Activated CD4-positive, alpha-beta memory T cell treated with anti-CD3 and anti-CD28 coated beads for 36 hours (primary cell): Measurements from ENCODE around the gene PLCB1. TPM values are rescaled to one million over a fixed set of nuclear protein-coding genes. Genes with fewer than 3 reads are reported as not detected.

ENCODE experiments used
- CTCF ChIA-PET: fragments of 350-600 bp; sonication (Branson Sonifier 250); formaldehyde crosslinking; loops from one replicate; lab custom pipeline; 2021; ENCODE audit warnings: antibody characterized with exemption, inconsistent platforms; lab: Charles Lee
- POLR2A ChIA-PET: fragments of 350-600 bp; sonication (Branson Sonifier 250); formaldehyde crosslinking; loops from one replicate; lab custom pipeline; 2021; ENCODE audit warnings: antibody characterized with exemption; lab: Charles Lee
- DNase-seq: peaks from one replicate; pipeline ENCODE4 v3.0.0-alpha.2; 2020
- H3K27ac Mint-ChIP-seq: one replicate; pipeline ENCODE4 v1.8.0; 2021; ENCODE audit warnings: mixed read lengths
- H3K27me3 Mint-ChIP-seq: one replicate; pipeline ENCODE4 v1.8.0; 2021; ENCODE audit warnings: mixed read lengths
- H3K36me3 Mint-ChIP-seq: one replicate; pipeline ENCODE4 v1.8.0; 2021; ENCODE audit warnings: mixed read lengths
- H3K4me1 Mint-ChIP-seq: one replicate; pipeline ENCODE4 v1.8.0; 2021; ENCODE audit warnings: low read depth, mixed read lengths
- H3K4me3 Mint-ChIP-seq: one replicate; pipeline ENCODE4 v1.8.0; 2021; ENCODE audit warnings: mild to moderate bottlenecking, mixed read lengths
- H3K9me3 Mint-ChIP-seq: one replicate; pipeline ENCODE4 v1.8.0; 2021; ENCODE audit warnings: mixed read lengths
- intact Hi-C: fragments of 100-400 bp; cut with micrococcal nuclease; formaldehyde crosslinking; loops from one replicate; pipeline ENCODE4 v1.15.1; 2023
- total RNA-seq, 2 experiments: library from RNA; stranded (reverse); gene quantifications; one replicate each; pipeline ENCODE4 v1.2.3, GENCODE V29; 2021

Gene PLCB1
- total RNA-seq, 2 experiments from 2014 or later = 3.9 to 4.0 TPM

DNA sequence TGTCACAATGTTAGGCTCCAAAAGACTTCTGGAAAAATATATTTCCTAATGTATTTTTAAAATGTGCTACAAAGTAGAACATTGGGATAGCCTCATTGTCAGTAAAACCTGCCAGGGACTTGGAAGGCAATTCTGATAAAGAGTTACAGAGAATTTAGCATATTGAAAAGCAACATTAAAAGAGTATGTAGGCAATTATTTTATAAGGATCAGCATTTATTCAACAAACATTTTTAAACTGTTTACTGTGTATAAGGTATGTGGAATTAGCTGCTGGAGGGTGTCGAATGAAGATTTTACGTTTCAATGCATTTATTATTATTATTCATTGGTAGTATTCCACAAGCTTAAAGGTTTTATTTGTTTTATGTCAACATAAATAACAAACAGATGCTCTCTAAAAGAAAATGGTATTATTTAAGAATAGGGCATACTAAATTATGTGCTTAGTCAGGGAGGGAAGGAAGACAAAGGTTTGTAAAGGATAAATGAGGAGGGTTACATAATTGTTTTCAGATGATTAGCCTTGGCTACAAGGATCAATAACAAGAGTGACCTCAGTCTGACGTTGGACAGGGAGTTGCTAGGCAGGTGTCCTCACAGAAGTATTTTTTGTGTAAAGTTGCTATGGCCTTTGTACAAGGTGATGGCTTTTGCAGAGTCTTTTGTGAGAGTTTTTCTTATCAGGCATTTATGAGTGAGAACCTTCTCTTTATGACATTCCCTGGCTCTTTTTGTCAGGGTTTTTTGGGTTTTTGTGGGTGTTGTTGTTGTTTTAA is 623.5 kb downstream of the PLCB1 start:
- CTCF ChIA-PET = interaction anchor here (0.9 kb wide), 1 partner anchor 637 kb away, joined by 3 read pairs; no protein-coding TSS in a partner anchor
- POLR2A ChIA-PET = no interaction called here
- no peaks in the 10 kb centered on the region for H3K4me1 Mint-ChIP-seq

DNA sequence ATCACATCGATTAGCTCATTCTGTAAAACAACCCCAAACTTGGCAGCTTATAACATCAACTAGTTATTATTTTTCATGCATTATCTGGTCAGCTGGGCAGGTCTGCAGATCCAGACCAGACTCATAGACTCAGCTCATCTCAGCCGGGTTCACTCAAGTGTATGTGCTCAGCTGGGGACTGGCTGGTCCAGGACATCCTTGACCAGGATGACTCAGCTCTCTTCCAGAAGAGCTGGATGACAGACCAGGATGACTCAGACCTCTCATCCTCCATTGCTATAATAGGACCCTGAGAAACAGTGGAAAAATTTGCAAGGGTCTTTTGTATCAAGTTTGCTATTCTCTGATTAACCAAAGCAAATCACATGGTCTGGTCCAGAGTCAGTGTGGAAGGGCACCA is 624.3 kb downstream of the PLCB1 start:
- CTCF ChIA-PET = interaction anchor here (0.9 kb wide), 1 partner anchor 637 kb away, joined by 3 read pairs; no protein-coding TSS in a partner anchor
- Mint-ChIP-seq H3K9me3 (no peaks in the 10 kb centered on the region), H3K4me1 (no peaks in the 10 kb centered on the region), H3K27me3 (no peaks in the 10 kb centered on the region), H3K4me3 (no peak overlapping the region), H3K36me3 (no peaks in the 10 kb centered on the region), H3K27ac (no peak overlapping the region)
- intact Hi-C loops = no loop called here
- DNase-seq = no peak
- POLR2A ChIA-PET = no interaction called here

More for the DNA sequence above, 623.5 kb downstream of the PLCB1 start:
- no peaks in the 10 kb centered on the region for H3K36me3 Mint-ChIP-seq
- no peak overlapping the region for H3K4me3 Mint-ChIP-seq
- intact Hi-C loops = no loop called here
- H3K27me3 Mint-ChIP-seq = no peaks in the 10 kb centered on the region
- no peaks in the 10 kb centered on the region for H3K9me3 Mint-ChIP-seq
- H3K27ac Mint-ChIP-seq = no peak overlapping the region
- DNase-seq = no peak

DNA sequence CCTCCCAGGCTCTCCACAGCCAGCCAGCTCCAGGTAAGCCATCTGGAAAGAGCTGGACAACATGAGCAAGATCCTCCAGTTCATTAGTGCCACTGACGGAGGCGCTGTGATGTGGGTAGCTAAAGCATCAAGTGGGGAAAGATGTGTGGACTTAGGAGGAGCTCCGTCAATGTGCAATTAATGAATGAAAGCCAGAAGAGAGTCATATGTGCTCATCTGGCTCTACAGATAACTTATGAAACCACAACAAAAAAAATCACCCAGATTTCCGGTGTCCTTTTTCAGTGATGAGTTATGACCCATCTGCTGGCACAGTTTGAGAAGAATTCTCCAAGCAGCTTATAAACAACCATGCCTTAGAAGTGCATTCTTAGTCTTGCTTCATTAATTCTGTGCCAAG is 625.1 kb downstream of the PLCB1 start:
- no peak overlapping the region for H3K4me3 Mint-ChIP-seq
- no peak overlapping the region for H3K27ac Mint-ChIP-seq
- no peaks in the 10 kb centered on the region for H3K36me3 Mint-ChIP-seq
- no peaks in the 10 kb centered on the region for H3K27me3 Mint-ChIP-seq
- POLR2A ChIA-PET = interaction anchor here (0.6 kb wide), 1 partner anchor 1978 kb away, joined by 3 read pairs; no protein-coding TSS in a partner anchor
- H3K9me3 Mint-ChIP-seq = no peaks in the 10 kb centered on the region
- no peak for DNase-seq
- CTCF ChIA-PET = interaction anchor here (0.5 kb wide), 1 partner anchor 22 kb away, joined by 3 read pairs; no protein-coding TSS in a partner anchor
- no peaks in the 10 kb centered on the region for H3K4me1 Mint-ChIP-seq
- intact Hi-C loops = no loop called here

DNA sequence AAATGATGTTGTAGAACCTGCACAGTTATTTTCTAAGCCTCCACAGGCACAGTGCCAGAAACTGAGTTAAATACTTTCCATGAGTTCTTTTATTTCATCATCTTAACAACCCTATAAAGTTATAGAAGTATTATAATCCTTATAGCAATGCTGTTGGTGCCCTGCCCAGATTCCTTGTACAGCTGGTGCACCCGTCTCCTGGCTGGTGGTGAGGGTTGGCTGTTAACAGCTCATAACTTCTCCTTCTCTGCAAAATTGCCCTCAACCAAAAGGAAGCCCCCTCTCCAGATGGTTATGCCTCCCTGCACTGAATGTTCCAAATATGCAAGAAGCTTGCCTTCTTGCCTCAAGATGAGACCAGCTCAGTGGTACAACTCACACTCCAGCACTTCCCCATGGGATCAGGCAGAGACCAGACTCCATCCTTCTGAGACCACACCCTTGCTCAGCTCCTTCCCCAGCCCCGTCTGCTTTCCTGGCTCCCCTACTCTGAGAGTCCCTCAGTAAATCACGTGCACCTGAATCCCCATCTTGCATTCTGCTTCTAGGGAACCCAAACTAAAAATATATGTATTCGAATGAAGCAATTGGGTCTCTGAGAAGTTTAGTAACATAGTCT is 632.4 kb downstream of the PLCB1 start:
- ChIA-PET POLR2A (no interaction called here), CTCF (interaction anchor here (0.7 to 1.4 kb wide), 3 partner anchors 10 to 42 kb away, joined by 3 to 4 read pairs (median 4); no protein-coding TSS in a partner anchor)
- Mint-ChIP-seq H3K4me3 (no peak overlapping the region), H3K36me3 (no peaks in the 10 kb centered on the region), H3K9me3 (no peaks in the 10 kb centered on the region), H3K27me3 (no peaks in the 10 kb centered on the region), H3K27ac (no peak overlapping the region), H3K4me1 (no peaks in the 10 kb centered on the region)
- DNase-seq = no peak
- intact Hi-C loops = no loop called here

DNA sequence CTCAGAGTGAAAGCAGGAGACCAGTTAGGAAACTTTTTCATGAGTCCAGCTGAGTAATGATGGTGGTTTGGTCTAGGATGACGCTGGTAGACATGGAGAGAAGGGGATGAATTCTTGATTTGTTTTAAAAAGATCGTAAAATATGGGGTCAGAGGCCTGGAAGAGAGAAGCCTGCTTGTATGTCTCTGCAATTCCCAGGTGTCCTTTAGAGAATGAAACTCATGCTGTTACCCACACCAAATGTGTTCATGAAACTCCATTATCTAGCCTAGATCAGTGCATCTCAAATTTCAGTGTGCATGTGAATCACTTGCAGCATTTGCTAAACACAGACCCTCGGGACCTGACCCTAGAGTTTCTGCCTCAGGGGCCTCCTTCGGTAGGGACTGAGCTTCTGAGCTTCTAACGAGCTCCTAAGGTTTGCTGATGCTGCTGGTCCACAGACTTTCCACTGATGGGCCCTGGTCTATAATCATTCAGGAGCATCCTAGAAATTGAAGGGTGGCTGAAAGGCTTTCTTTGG is 634.9 kb downstream of the PLCB1 start:
- ChIA-PET POLR2A (no interaction called here), CTCF (interaction anchor here (1.1 kb wide), 1 partner anchor 205 kb away, joined by 3 read pairs; no protein-coding TSS in a partner anchor)
- Mint-ChIP-seq H3K27ac (no peak overlapping the region), H3K9me3 (no peaks in the 10 kb centered on the region), H3K4me1 (no peaks in the 10 kb centered on the region), H3K36me3 (no peaks in the 10 kb centered on the region), H3K4me3 (no peak overlapping the region), H3K27me3 (no peaks in the 10 kb centered on the region)
- intact Hi-C loops = no loop called here
- DNase-seq = no peak

DNA sequence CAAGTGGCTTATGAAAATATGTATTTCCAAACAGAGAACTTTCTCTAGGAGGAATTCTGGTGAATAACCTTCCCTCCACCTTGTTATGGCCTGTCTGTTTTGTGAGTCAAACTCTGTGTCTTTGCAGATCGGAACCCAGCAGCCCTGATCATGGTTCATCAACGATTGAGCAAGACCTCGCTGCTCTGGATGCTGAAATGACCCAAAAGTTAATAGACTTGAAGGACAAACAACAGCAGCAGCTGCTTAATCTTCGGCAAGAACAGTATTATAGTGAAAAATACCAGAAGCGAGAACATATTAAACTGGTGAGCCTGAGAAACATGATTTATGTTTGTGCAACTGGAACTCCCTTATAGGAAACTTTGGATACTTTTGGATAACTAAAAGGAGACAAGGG is 642.3 kb downstream of the PLCB1 start:
- H3K27ac Mint-ChIP-seq = no peak overlapping the region
- H3K27me3 Mint-ChIP-seq = no peaks in the 10 kb centered on the region
- no peaks in the 10 kb centered on the region for H3K9me3 Mint-ChIP-seq
- no peak overlapping the region for H3K4me3 Mint-ChIP-seq
- no peak for DNase-seq
- no peaks in the 10 kb centered on the region for H3K36me3 Mint-ChIP-seq
- ChIA-PET POLR2A (no interaction called here), CTCF (interaction anchor here (1.1 kb wide), 1 partner anchor 14 kb away, joined by 3 read pairs; no protein-coding TSS in a partner anchor)
- intact Hi-C loops = no loop called here
- no peaks in the 10 kb centered on the region for H3K4me1 Mint-ChIP-seq

DNA sequence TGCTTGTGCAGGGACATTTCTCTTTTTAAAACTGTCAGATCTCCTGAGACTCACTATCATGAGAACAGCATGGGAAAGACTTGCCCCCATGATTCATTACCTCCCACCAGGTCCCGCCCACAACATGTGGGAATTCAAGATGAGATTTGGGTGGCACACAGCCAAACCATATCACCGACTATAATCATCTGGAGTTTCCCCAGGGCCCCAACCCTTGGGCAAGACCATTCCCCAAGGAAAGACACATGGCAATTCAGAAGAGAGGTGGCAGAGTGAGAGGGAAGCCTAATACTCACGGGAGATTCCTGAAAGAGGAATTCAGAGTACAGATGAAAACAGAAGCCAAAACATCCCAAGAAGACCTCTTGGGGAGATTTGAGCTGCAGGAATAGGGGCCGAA is 645.8 kb downstream of the PLCB1 start:
- Mint-ChIP-seq H3K36me3 (no peaks in the 10 kb centered on the region), H3K9me3 (no peaks in the 10 kb centered on the region), H3K27me3 (no peaks in the 10 kb centered on the region), H3K4me1 (no peaks in the 10 kb centered on the region), H3K27ac (no peak overlapping the region), H3K4me3 (no peak overlapping the region)
- POLR2A ChIA-PET = no interaction called here
- CTCF ChIA-PET = no interaction called here
- DNase-seq = no peak
- intact Hi-C loops = no loop called here

DNA sequence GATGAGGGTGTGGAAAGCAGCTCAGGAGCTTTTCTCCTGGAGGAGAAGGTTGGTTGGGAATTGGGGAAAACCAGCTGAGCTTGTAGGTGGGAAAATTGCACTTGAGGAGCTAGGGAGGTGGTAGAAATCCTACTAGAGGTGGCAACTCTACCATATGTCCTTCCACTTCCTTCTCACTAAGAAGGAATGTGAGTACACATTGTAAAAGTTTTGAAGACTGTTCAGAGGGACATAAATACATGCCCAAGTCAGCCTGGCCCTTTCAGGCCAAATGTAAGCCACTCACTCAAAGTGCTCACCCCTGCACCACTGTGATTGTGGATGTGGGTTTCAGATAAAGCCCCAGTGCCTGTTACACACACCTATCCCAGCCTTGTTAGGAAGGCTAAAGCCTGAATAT is 646.3 kb downstream of the PLCB1 start:
- Mint-ChIP-seq H3K27ac (no peak overlapping the region), H3K27me3 (no peaks in the 10 kb centered on the region), H3K9me3 (no peaks in the 10 kb centered on the region), H3K4me3 (no peak overlapping the region), H3K4me1 (no peaks in the 10 kb centered on the region), H3K36me3 (no peaks in the 10 kb centered on the region)
- no peak for DNase-seq
- intact Hi-C loops = no loop called here
- POLR2A ChIA-PET = no interaction called here
- CTCF ChIA-PET = no interaction called here

DNA sequence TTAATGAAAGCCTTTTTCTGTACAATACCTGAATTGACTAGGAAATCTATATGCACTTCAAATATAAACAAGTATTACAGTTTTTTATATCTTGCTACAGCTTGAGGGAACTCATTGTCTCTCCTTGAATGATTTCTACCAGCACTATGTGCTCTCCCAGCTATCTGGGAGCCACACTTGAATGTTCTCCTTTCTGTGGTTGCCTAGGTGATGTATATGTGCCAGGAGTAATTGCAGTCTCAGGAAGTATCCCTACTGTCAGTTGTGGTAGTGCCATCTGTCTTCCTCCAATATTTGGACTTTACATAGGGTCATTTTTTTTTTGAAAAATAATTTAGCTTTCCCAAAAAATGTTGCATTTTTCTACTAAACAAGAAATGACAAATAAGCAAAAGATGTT is 648.8 kb downstream of the PLCB1 start:
- Mint-ChIP-seq H3K27ac (no peak overlapping the region), H3K27me3 (no peaks in the 10 kb centered on the region), H3K4me1 (no peaks in the 10 kb centered on the region), H3K9me3 (no peaks in the 10 kb centered on the region), H3K4me3 (no peak overlapping the region), H3K36me3 (no peaks in the 10 kb centered on the region)
- no peak for DNase-seq
- intact Hi-C loops = no loop called here
- POLR2A ChIA-PET = no interaction called here
- CTCF ChIA-PET = interaction anchor here (1.4 to 1.6 kb wide), 2 partner anchors 9 to 21 kb away, joined by 4 read pairs; no protein-coding TSS in a partner anchor

DNA sequence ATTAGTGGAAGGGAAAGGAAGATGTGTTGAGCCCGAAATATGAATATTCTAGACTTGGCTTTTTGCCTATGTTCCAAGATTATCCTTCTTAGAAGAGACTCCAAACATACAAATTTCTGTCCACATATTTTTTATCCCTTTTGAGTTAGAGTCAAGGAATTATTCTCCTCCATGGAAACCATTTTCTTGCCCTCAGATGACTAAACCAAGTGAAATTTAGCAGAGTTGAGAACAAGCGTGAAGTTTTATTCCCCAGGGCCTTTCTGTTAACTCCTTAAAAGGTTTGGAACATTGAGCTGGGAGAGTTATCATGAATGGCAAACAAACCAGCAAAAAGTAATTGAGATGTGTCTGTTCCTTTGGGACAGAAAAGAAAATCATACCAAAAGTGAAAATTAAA is 650.7 kb downstream of the PLCB1 start:
- intact Hi-C loops = no loop called here
- CTCF ChIA-PET = no interaction called here
- no peak for DNase-seq
- POLR2A ChIA-PET = no interaction called here
- no peaks in the 10 kb centered on the region for H3K27me3 Mint-ChIP-seq
- no peak overlapping the region for H3K4me3 Mint-ChIP-seq
- no peaks in the 10 kb centered on the region for H3K9me3 Mint-ChIP-seq
- H3K27ac Mint-ChIP-seq = no peak overlapping the region
- no peaks in the 10 kb centered on the region for H3K4me1 Mint-ChIP-seq
- H3K36me3 Mint-ChIP-seq = no peaks in the 10 kb centered on the region

DNA sequence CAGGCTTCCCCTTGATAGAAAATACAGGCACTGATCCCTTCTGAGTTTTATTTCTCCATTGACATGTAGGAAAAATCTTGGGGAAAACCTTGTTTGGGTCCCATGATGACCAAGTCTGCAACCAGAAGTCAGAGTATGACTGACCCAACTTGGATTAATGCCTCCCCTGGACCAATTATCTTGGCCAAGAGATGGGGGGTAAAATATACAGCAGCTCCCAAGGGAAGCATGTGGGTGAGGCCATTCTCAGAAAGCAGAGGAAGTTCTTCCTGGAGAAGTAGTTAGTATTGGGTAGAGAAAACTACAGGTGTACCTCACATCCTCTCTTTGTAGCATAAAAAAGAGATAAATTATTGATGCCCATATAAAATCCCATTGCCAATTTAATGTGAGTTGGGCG is 651.7 kb downstream of the PLCB1 start:
- Mint-ChIP-seq H3K36me3 (no peaks in the 10 kb centered on the region), H3K27ac (no peak overlapping the region), H3K9me3 (no peaks in the 10 kb centered on the region), H3K4me3 (no peak overlapping the region), H3K27me3 (no peaks in the 10 kb centered on the region), H3K4me1 (no peaks in the 10 kb centered on the region)
- intact Hi-C loops = no loop called here
- ChIA-PET POLR2A (no interaction called here), CTCF (no interaction called here)
- DNase-seq = no peak

DNA sequence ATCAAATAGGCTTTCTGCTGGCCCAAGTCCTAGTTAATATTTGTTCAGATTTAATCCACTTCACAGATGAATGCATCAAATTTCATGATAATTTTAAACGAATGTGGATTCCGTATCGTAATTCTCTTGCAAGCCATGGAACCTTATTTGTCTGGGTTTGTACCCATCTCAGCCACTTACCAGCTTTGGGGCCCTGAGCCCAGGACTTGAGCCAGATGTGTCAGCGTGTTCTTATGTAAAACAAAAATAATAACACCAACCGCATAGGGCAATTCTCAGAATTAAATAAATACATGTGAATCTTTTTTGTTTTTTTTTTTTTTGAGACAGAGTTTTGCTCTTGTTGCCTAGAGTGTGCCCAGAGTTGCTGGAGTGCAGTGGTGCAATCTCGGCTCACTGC is 654.3 kb downstream of the PLCB1 start:
- DNase-seq = no peak
- Mint-ChIP-seq H3K27me3 (no peaks in the 10 kb centered on the region), H3K9me3 (no peaks in the 10 kb centered on the region), H3K4me1 (no peaks in the 10 kb centered on the region), H3K36me3 (no peaks in the 10 kb centered on the region), H3K4me3 (no peak overlapping the region), H3K27ac (no peak overlapping the region)
- CTCF ChIA-PET = no interaction called here
- POLR2A ChIA-PET = no interaction called here
- intact Hi-C loops = no loop called here
